Measurements from ENCODE around the gene CD81.

Gene CD81

GRCh38 chr11:2388431-2389376 is 11.6 kb downstream of the CD81 start:
- Histone ChIP-seq H3K27me3 (ENCODE audit: control insufficient read depth, low read length) (no peaks in the 10 kb centered on the region), H3K4me2 (ENCODE audit: low read length) (peak overlapping the region; percentile 89), H3K4me3 (ENCODE audit: low read length) (peak overlapping the region; percentile 87), H3K4me1 (ENCODE audit: control insufficient read depth, low read length) (peaks cover 97% of the 10 kb centered on the region), H3K27ac (ENCODE audit: low read depth, low read length) (peak overlapping the region; percentile 100), H3F3A (ENCODE audit: control insufficient read depth, insufficient read depth) (peaks cover 52% of the 10 kb centered on the region), H3K36me3 (ENCODE audit: control insufficient read depth, low read length) (peaks cover 85% of the 10 kb centered on the region), H3K9me2 (replicated peaks; ENCODE audit: control insufficient read depth, low read length) (no peaks in the 10 kb centered on the region), H4K20me1 (ENCODE audit: control insufficient read depth, insufficient read depth, low read depth, low read length) (peaks cover 8% of the 10 kb centered on the region), H3K9me3 (ENCODE audit: control insufficient read depth, insufficient read depth, low read length) (no peaks in the 10 kb centered on the region), H3K79me2 (ENCODE audit: control insufficient read depth, low read length) (peaks cover 93% of the 10 kb centered on the region)
- no peak for TF ChIP-seq CTCF (IDR thresholded peaks at IDR 0.05; ENCODE audit: low read depth, low read length, poor library complexity, severe bottlenecking)
- TF ChIP-seq EZH2phosphoT487 (IDR thresholded peaks at IDR 0.05; ENCODE audit: borderline replicate concordance, low read length): no peak

GRCh38 chr11:2389377-2390026 is 12.4 kb downstream of the CD81 start:
- Histone ChIP-seq H3K4me3 (ENCODE audit: low read length) (peak overlapping the region; percentile 87), H3K9me2 (replicated peaks; ENCODE audit: control insufficient read depth, low read length) (no peaks in the 10 kb centered on the region), H3K79me2 (ENCODE audit: control insufficient read depth, low read length) (peaks cover 97% of the 10 kb centered on the region), H3K4me2 (ENCODE audit: low read length) (peak overlapping the region; percentile 89), H3F3A (ENCODE audit: control insufficient read depth, insufficient read depth) (peaks cover 51% of the 10 kb centered on the region), H3K4me1 (ENCODE audit: control insufficient read depth, low read length) (peaks cover 100% of the 10 kb centered on the region), H4K20me1 (ENCODE audit: control insufficient read depth, insufficient read depth, low read depth, low read length) (peaks cover 6% of the 10 kb centered on the region; the same call in 1 of the 2 replicates), H3K27ac (ENCODE audit: low read depth, low read length) (peak overlapping the region; percentile 100), H3K27me3 (ENCODE audit: control insufficient read depth, low read length) (no peaks in the 10 kb centered on the region), H3K36me3 (ENCODE audit: control insufficient read depth, low read length) (peaks cover 93% of the 10 kb centered on the region), H3K9me3 (ENCODE audit: control insufficient read depth, insufficient read depth, low read length) (no peaks in the 10 kb centered on the region)
- TF ChIP-seq EZH2phosphoT487 (IDR thresholded peaks at IDR 0.05; ENCODE audit: borderline replicate concordance, low read length) (no peak), CTCF (IDR thresholded peaks at IDR 0.05; ENCODE audit: low read depth, low read length, poor library complexity, severe bottlenecking) (peak; percentile 35)

- peak overlapping the region; percentile 87 for H3K4me3 ChIP-seq (ENCODE audit: low read length)
- H3K27ac ChIP-seq (ENCODE audit: low read depth, low read length): peak overlapping the region; percentile 100
- no peaks in the 10 kb centered on the region for H3K9me3 ChIP-seq (ENCODE audit: control insufficient read depth, insufficient read depth, low read length)
- H3K36me3 ChIP-seq (ENCODE audit: control insufficient read depth, low read length): peaks cover 94% of the 10 kb centered on the region
- no peaks in the 10 kb centered on the region for H3K9me2 ChIP-seq (replicated peaks; ENCODE audit: control insufficient read depth, low read length)
- no peaks in the 10 kb centered on the region for H3K27me3 ChIP-seq (ENCODE audit: control insufficient read depth, low read length)
- H3K4me2 ChIP-seq (ENCODE audit: low read length): peak overlapping the region; percentile 89
- H3F3A ChIP-seq (ENCODE audit: control insufficient read depth, insufficient read depth): peaks cover 44% of the 10 kb centered on the region
- H3K4me1 ChIP-seq (ENCODE audit: control insufficient read depth, low read length): peaks cover 100% of the 10 kb centered on the region
- TF ChIP-seq CTCF (IDR thresholded peaks at IDR 0.05; ENCODE audit: low read depth, low read length, poor library complexity, severe bottlenecking): no peak
- no peak for TF ChIP-seq EZH2phosphoT487 (IDR thresholded peaks at IDR 0.05; ENCODE audit: borderline replicate concordance, low read length)
- peaks cover 6% of the 10 kb centered on the region; the same call in 1 of the 2 replicates for H4K20me1 ChIP-seq (ENCODE audit: control insufficient read depth, insufficient read depth, low read depth, low read length)
- H3K79me2 ChIP-seq (ENCODE audit: control insufficient read depth, low read length): peaks cover 100% of the 10 kb centered on the region
Observed at GRCh38 chr11:2390091-2390724, 13.1 kb downstream of the CD81 start.
